Naive B cell (primary cell): ENCODE data around the gene PFKFB1. TPM values are rescaled to one million over a fixed set of nuclear protein-coding genes. Genes with fewer than 3 reads are reported as not detected.
A peak's percentile ranks its signal among the peaks of the same experiment; 100 is the strongest.

Source experiments
- ATAC-seq, 2 donors: fragments of 150-1000 bp; cut with Tn5 transposase; 2 replicates each; pipeline ENCODE4 v1.10.0; 2021; ENCODE audit warnings: low read depth in 2 of 2, mild to moderate bottlenecking in 2 of 2, moderate library complexity in 2 of 2
- DNase-seq: peaks from one replicate; pipeline ENCODE4 v3.0.0; 2022
- H3K27ac Mint-ChIP-seq, 6 donors: one replicate each; pipeline ENCODE4 v1.8.0; 2020 to 2022; ENCODE audit warnings: mild to moderate bottlenecking in 6 of 6, mixed read lengths in 6 of 6, moderate library complexity in 5 of 6, inconsistent platforms in 2 of 6
- H3K27me3 Mint-ChIP-seq, 3 donors: one replicate each; pipeline ENCODE4 v1.8.0; 2021 to 2022; ENCODE audit warnings: mixed read lengths in 3 of 3, mild to moderate bottlenecking in 1 of 3
- H3K36me3 Mint-ChIP-seq, 2 donors: one replicate each; pipeline ENCODE4 v1.8.0; 2020 to 2022; ENCODE audit warnings: mixed read lengths in 2 of 2, inconsistent platforms in 1 of 2, mild to moderate bottlenecking in 1 of 2
- H3K4me1 Mint-ChIP-seq, 3 donors: one replicate each; pipeline ENCODE4 v1.8.0; 2020 to 2022; ENCODE audit warnings: mixed read lengths in 3 of 3, inconsistent platforms in 1 of 3, mild to moderate bottlenecking in 1 of 3, moderate library complexity in 1 of 3
- H3K4me3 Mint-ChIP-seq, 8 donors: one replicate each; pipeline ENCODE4 v1.8.0; 2020 to 2022; ENCODE audit warnings: mild to moderate bottlenecking in 8 of 8, mixed read lengths in 8 of 8, moderate library complexity in 8 of 8, inconsistent platforms in 2 of 8
- H3K9me3 Mint-ChIP-seq, 7 donors: one replicate each; pipeline ENCODE4 v1.8.0; 2020 to 2022; ENCODE audit warnings: mixed read lengths in 7 of 7, mild to moderate bottlenecking in 5 of 7, inconsistent platforms in 2 of 7, moderate library complexity in 1 of 7
- polyA plus RNA-seq, 6 donors: library from polyadenylated mRNA; unstranded; fragments of 300-500 nt; fragmentation: Illumina TruSeq; gene quantifications; one replicate each; pipeline ENCODE4 v1.2.3, GENCODE V29; 2021; ENCODE audit warnings: low read depth in 6 of 6

Gene PFKFB1
- polyA plus RNA-seq, 6 donors from 2014 or later = 0.16 to 0.22 TPM; not detected in 4

GRCh38 chrX:54978448-54978847 is 15.5 kb downstream of the PFKFB1 start:
- ATAC-seq = no peak
- no peaks in the 10 kb centered on the region for H3K36me3 Mint-ChIP-seq

GRCh38 chrX:54977387-54977786 is 16.6 kb downstream of the PFKFB1 start:
- Mint-ChIP-seq H3K9me3 (peaks cover 0 to 4% (median 0%) of the 10 kb centered on the region in 7 donors), H3K27me3 (peaks cover 6 to 11% (median 7%) of the 10 kb centered on the region in 3 donors), H3K27ac (no peak overlapping the region), H3K4me3 (no peak overlapping the region), H3K36me3 (no peaks in the 10 kb centered on the region), H3K4me1 (no peaks in the 10 kb centered on the region)
- ATAC-seq (no peak), DNase-seq (no peak)

More at GRCh38 chrX:54978448-54978847, 15.5 kb downstream of the PFKFB1 start:
- DNase-seq = no peak
- Mint-ChIP-seq H3K4me3 (no peak overlapping the region), H3K27me3 (peaks cover 6 to 11% (median 7%) of the 10 kb centered on the region in 3 donors), H3K9me3 (peaks cover 0 to 9% (median 3%) of the 10 kb centered on the region in 7 donors), H3K27ac (no peak overlapping the region), H3K4me1 (no peaks in the 10 kb centered on the region)

- DNase-seq = no peak
- Mint-ChIP-seq H3K4me1 (no peaks in the 10 kb centered on the region), H3K36me3 (no peaks in the 10 kb centered on the region), H3K27ac (no peak overlapping the region), H3K27me3 (peaks cover 6 to 15% (median 6%) of the 10 kb centered on the region in 3 donors), H3K9me3 (peaks cover 0 to 10% (median 6%) of the 10 kb centered on the region in 7 donors), H3K4me3 (no peak overlapping the region)
- no peak for ATAC-seq
These were observed 29.1 kb downstream of the PFKFB1 start for GRCh38 chrX:54964766-54965497.

GRCh38 chrX:54961750-54962149 is 32.2 kb downstream of the PFKFB1 start:
- Mint-ChIP-seq H3K36me3 (no peaks in the 10 kb centered on the region), H3K4me1 (no peaks in the 10 kb centered on the region), H3K27me3 (peaks cover 6 to 22% (median 6%) of the 10 kb centered on the region in 3 donors), H3K9me3 (peaks cover 0 to 2% (median 0%) of the 10 kb centered on the region in 7 donors), H3K4me3 (no peak overlapping the region), H3K27ac (no peak overlapping the region)
- DNase-seq (no peak), ATAC-seq (no peak)

GRCh38 chrX:54950730-54951375 is 43.1 kb downstream of the PFKFB1 start:
- no peak for DNase-seq
- peaks cover 0 to 3% (median 0%) of the 10 kb centered on the region in 7 donors for H3K9me3 Mint-ChIP-seq

GRCh38 chrX:54945224-54945623 is 48.8 kb downstream of the PFKFB1 start:
- peaks cover 0 to 6% (median 0%) of the 10 kb centered on the region in 7 donors for H3K9me3 Mint-ChIP-seq
- DNase-seq = no peak
- H3K36me3 Mint-ChIP-seq = no peaks in the 10 kb centered on the region
- H3K4me3 Mint-ChIP-seq = no peak overlapping the region
- no peaks in the 10 kb centered on the region for H3K4me1 Mint-ChIP-seq
- no peak overlapping the region for H3K27ac Mint-ChIP-seq
- no peak for ATAC-seq
- no peaks in the 10 kb centered on the region for H3K27me3 Mint-ChIP-seq

More at GRCh38 chrX:54950730-54951375, 43.1 kb downstream of the PFKFB1 start:
- Mint-ChIP-seq H3K4me1 (no peaks in the 10 kb centered on the region), H3K4me3 (no peak overlapping the region), H3K27ac (no peak overlapping the region), H3K36me3 (no peaks in the 10 kb centered on the region), H3K27me3 (no peaks in the 10 kb centered on the region)
- no peak for ATAC-seq

- ATAC-seq = no peak
- Mint-ChIP-seq H3K9me3 (peaks cover 0 to 6% (median 0%) of the 10 kb centered on the region in 7 donors), H3K27ac (no peak overlapping the region)
These were observed 49.2 kb downstream of the PFKFB1 start for GRCh38 chrX:54944816-54945215.

GRCh38 chrX:54937416-54937815 is 56.6 kb downstream of the PFKFB1 start:
- Mint-ChIP-seq H3K27ac (peak overlapping the region in 1 of 6 donors; percentile 21), H3K36me3 (no peaks in the 10 kb centered on the region), H3K9me3 (peaks cover 0 to 5% (median 2%) of the 10 kb centered on the region in 7 donors), H3K4me3 (no peak overlapping the region), H3K27me3 (no peaks in the 10 kb centered on the region), H3K4me1 (no peaks in the 10 kb centered on the region)
- DNase-seq = no peak
- ATAC-seq = no peak

More at GRCh38 chrX:54944816-54945215, 49.2 kb downstream of the PFKFB1 start:
- DNase-seq = no peak
- H3K4me3 Mint-ChIP-seq = no peak overlapping the region
- no peaks in the 10 kb centered on the region for H3K4me1 Mint-ChIP-seq
- no peaks in the 10 kb centered on the region for H3K36me3 Mint-ChIP-seq
- no peaks in the 10 kb centered on the region for H3K27me3 Mint-ChIP-seq

GRCh38 chrX:54935306-54935705 is 58.7 kb downstream of the PFKFB1 start:
- DNase-seq = no peak
- Mint-ChIP-seq H3K27ac (no peak overlapping the region), H3K4me3 (no peak overlapping the region), H3K27me3 (no peaks in the 10 kb centered on the region), H3K36me3 (no peaks in the 10 kb centered on the region), H3K9me3 (peaks cover 0 to 3% (median 0%) of the 10 kb centered on the region in 7 donors), H3K4me1 (no peaks in the 10 kb centered on the region)
- no peak for ATAC-seq

- Mint-ChIP-seq H3K27ac (no peak overlapping the region), H3K36me3 (no peaks in the 10 kb centered on the region), H3K27me3 (no peaks in the 10 kb centered on the region), H3K9me3 (peaks cover 0 to 3% (median 0%) of the 10 kb centered on the region in 7 donors), H3K4me3 (no peak overlapping the region), H3K4me1 (no peaks in the 10 kb centered on the region)
- ATAC-seq = no peak
- no peak for DNase-seq
These were observed 59.1 kb downstream of the PFKFB1 start for GRCh38 chrX:54934890-54935289.

GRCh38 chrX:54934058-54934457 is 59.9 kb downstream of the PFKFB1 start:
- Mint-ChIP-seq H3K4me1 (no peaks in the 10 kb centered on the region), H3K9me3 (peaks cover 0 to 2% (median 0%) of the 10 kb centered on the region in 7 donors), H3K27me3 (no peaks in the 10 kb centered on the region), H3K4me3 (peak overlapping the region in 1 of 8 donors; percentile 26), H3K36me3 (no peaks in the 10 kb centered on the region), H3K27ac (peak overlapping the region in 1 of 6 donors; percentile 74)
- ATAC-seq (no peak), DNase-seq (no peak)

GRCh38 chrX:54933150-54933826 is 60.7 kb downstream of the PFKFB1 start:
- H3K36me3 Mint-ChIP-seq = no peaks in the 10 kb centered on the region
- peaks cover 0 to 2% (median 0%) of the 10 kb centered on the region in 7 donors for H3K9me3 Mint-ChIP-seq
- DNase-seq (no peak), ATAC-seq (no peak)
- no peak overlapping the region for H3K4me3 Mint-ChIP-seq
- H3K27me3 Mint-ChIP-seq = no peaks in the 10 kb centered on the region
- H3K27ac Mint-ChIP-seq = no peak overlapping the region
- H3K4me1 Mint-ChIP-seq = no peaks in the 10 kb centered on the region

- H3K36me3 Mint-ChIP-seq = no peaks in the 10 kb centered on the region
- H3K4me3 Mint-ChIP-seq = no peak overlapping the region
- DNase-seq = no peak
- no peaks in the 10 kb centered on the region for H3K4me1 Mint-ChIP-seq
- H3K9me3 Mint-ChIP-seq = peaks cover 0 to 11% (median 0%) of the 10 kb centered on the region in 7 donors
- ATAC-seq = no peak
- no peak overlapping the region for H3K27ac Mint-ChIP-seq
- no peaks in the 10 kb centered on the region for H3K27me3 Mint-ChIP-seq
These were observed 62.9 kb downstream of the PFKFB1 start for GRCh38 chrX:54931107-54931506.
